Skin epidermis (tissue), 12 donors: ENCODE measurements around the gene GAS6.
"Not testable (repeated sequence)": the region's sequence is repeated elsewhere in the genome, so short reads cannot be mapped to it uniquely, and the experiment has no call there.

Experiments
- H3K27ac ChIP-seq, 21 experiments: fragments of 200-600 bp; sonication (generic) in 11 of 21; one replicate each; pipeline ENCODE4 v1.5.0; 2020; ENCODE audit warnings: mild to moderate bottlenecking in 3 of 21, inconsistent platforms in 2 of 21, moderate library complexity in 2 of 21
- H3K4me3 ChIP-seq, 7 experiments: fragments of 200-600 bp; sonication (generic) in 2 of 7; one replicate each; pipeline ENCODE4 v1.5.0; 2020; ENCODE audit warnings: inconsistent platforms in 2 of 7, mild to moderate bottlenecking in 2 of 7, moderate library complexity in 1 of 7

GAS6 gene

GRCh38 chr13:113863524-113864272 lies at the start of gene GAS6:
Gene GAS6, minus strand, starts transcription at chr13:113864076. Its CDS starts 156 bp downstream, at chr13:113863920.
- Histone ChIP-seq H3K4me3 (peak within 1 kb of the TSS; percentile 53 to 71 (median 65)), H3K27ac (peak within 1 kb of the TSS; percentile 49 to 94 (median 85))

- H3K27ac ChIP-seq, H3K4me3 ChIP-seq: not testable (repeated sequence)
Measured at GRCh38 chr13:113913408-113913807, 49.5 kb upstream of the GAS6 start.

GRCh38 chr13:113912596-113912995 lies 48.7 kb upstream of the GAS6 start:
- H3K4me3 ChIP-seq: no peak overlapping the region
- no peak overlapping the region for H3K27ac ChIP-seq

GRCh38 chr13:113907635-113908617 lies 44.0 kb upstream of the GAS6 start:
- Histone ChIP-seq H3K27ac (no peak overlapping the region), H3K4me3 (no peak overlapping the region)

GRCh38 chr13:113906571-113906970 lies 42.7 kb upstream of the GAS6 start:
- Histone ChIP-seq H3K4me3 (no peak overlapping the region), H3K27ac (no peak overlapping the region)

GRCh38 chr13:113905942-113906341 lies 42.1 kb upstream of the GAS6 start:
- H3K27ac ChIP-seq: no peak overlapping the region
- no peak overlapping the region for H3K4me3 ChIP-seq

- no peak overlapping the region for H3K27ac ChIP-seq
- H3K4me3 ChIP-seq: no peak overlapping the region
Measured at GRCh38 chr13:113905018-113905417, 41.1 kb upstream of the GAS6 start.

- Histone ChIP-seq H3K4me3 (no peak overlapping the region), H3K27ac (no peak overlapping the region)
Measured at GRCh38 chr13:113904411-113904810, 40.5 kb upstream of the GAS6 start.

- Histone ChIP-seq H3K4me3 (no peak overlapping the region), H3K27ac (no peak overlapping the region)
Measured at GRCh38 chr13:113903912-113904311, 40.0 kb upstream of the GAS6 start.

GRCh38 chr13:113902986-113903775 lies 39.3 kb upstream of the GAS6 start:
- Histone ChIP-seq H3K4me3 (no peak overlapping the region), H3K27ac (no peak overlapping the region)

- Histone ChIP-seq H3K27ac (no peak overlapping the region), H3K4me3 (no peak overlapping the region)
Measured at GRCh38 chr13:113902481-113902880, 38.6 kb upstream of the GAS6 start.

- Histone ChIP-seq H3K27ac (no peak overlapping the region), H3K4me3 (no peak overlapping the region)
Measured at GRCh38 chr13:113901642-113902041, 37.8 kb upstream of the GAS6 start.

- Histone ChIP-seq H3K4me3 (no peak overlapping the region), H3K27ac (no peak overlapping the region)
Measured at GRCh38 chr13:113901231-113901630, 37.4 kb upstream of the GAS6 start.

- peak overlapping the region in 1 of 21 experiments; percentile 18 for H3K27ac ChIP-seq
Measured at GRCh38 chr13:113900646-113901045, 36.8 kb upstream of the GAS6 start.

GRCh38 chr13:113898391-113898790 lies 34.5 kb upstream of the GAS6 start:
- Histone ChIP-seq H3K27ac (no peak overlapping the region), H3K4me3 (no peak overlapping the region)

More at GRCh38 chr13:113900646-113901045, 36.8 kb upstream of the GAS6 start:
- no peak overlapping the region for H3K4me3 ChIP-seq

GRCh38 chr13:113897966-113898365 lies 34.1 kb upstream of the GAS6 start:
- Histone ChIP-seq H3K4me3 (no peak overlapping the region), H3K27ac (no peak overlapping the region)

GRCh38 chr13:113897161-113897560 lies 33.3 kb upstream of the GAS6 start:
- no peak overlapping the region for H3K4me3 ChIP-seq
- H3K27ac ChIP-seq: no peak overlapping the region

GRCh38 chr13:113895436-113895835 lies 31.6 kb upstream of the GAS6 start:
- no peak overlapping the region for H3K4me3 ChIP-seq

GRCh38 chr13:113890774-113891480 lies 27.1 kb upstream of the GAS6 start:
- no peak overlapping the region for H3K27ac ChIP-seq
- H3K4me3 ChIP-seq: no peak overlapping the region

More at GRCh38 chr13:113895436-113895835, 31.6 kb upstream of the GAS6 start:
- H3K27ac ChIP-seq: no peak overlapping the region
